T follicular helper cell (primary cell): ENCODE data around the gene ATP2A3.
A peak's percentile ranks its signal among the peaks of the same experiment; 100 is the strongest.

Experiments
- DNase-seq: peaks from one replicate; pipeline ENCODE4 v3.0.0-alpha.2; 2020; ENCODE audit warnings: low read depth
- total RNA-seq, 2 experiments: gene quantifications; one replicate each; lab custom pipeline; 2026; lab: John Stamatoyannopoulos, UW

The ATP2A3 gene
- 57.0 to 273 reads per million in 2 experiments for total RNA-seq

- DNase-seq, result peak; percentile 56
These were observed at the start of gene ATP2A3 for GRCh38 chr17:3964203-3965117. Gene ATP2A3 (minus strand): TSS chr17:3964437. CDS start chr17:3964291, 146 bp downstream.

- no peak for DNase-seq
These were observed 46.5 kb upstream of the ATP2A3 start for GRCh38 chr17:4010754-4011153.

GRCh38 chr17:4009186-4009785 is 45.0 kb upstream of the ATP2A3 start:
- no peak for DNase-seq

- no peak for DNase-seq
These were observed 44.4 kb upstream of the ATP2A3 start for GRCh38 chr17:4008441-4009185.

- no peak for DNase-seq
These were observed 43.8 kb upstream of the ATP2A3 start for GRCh38 chr17:4008082-4008435.

- no peak for DNase-seq
These were observed 43.3 kb upstream of the ATP2A3 start for GRCh38 chr17:4007346-4008081.

GRCh38 chr17:4006745-4007211 is 42.5 kb upstream of the ATP2A3 start:
- DNase-seq, result no peak

GRCh38 chr17:4006165-4006589 is 41.9 kb upstream of the ATP2A3 start:
- no peak for DNase-seq

GRCh38 chr17:4005296-4006164 is 41.3 kb upstream of the ATP2A3 start:
- no peak for DNase-seq

GRCh38 chr17:4004517-4005295 is 40.5 kb upstream of the ATP2A3 start:
- peak; percentile 44 for DNase-seq

- DNase-seq, result no peak
These were observed 39.5 kb upstream of the ATP2A3 start for GRCh38 chr17:4003501-4004421.

GRCh38 chr17:4003131-4003500 is 38.9 kb upstream of the ATP2A3 start:
- no peak for DNase-seq

- no peak for DNase-seq
These were observed 36.9 kb upstream of the ATP2A3 start for GRCh38 chr17:4001048-4001590.

- DNase-seq, result no peak
These were observed 34.2 kb upstream of the ATP2A3 start for GRCh38 chr17:3998436-3998835.

- no peak for DNase-seq
These were observed 30.8 kb upstream of the ATP2A3 start for GRCh38 chr17:3995067-3995466.

GRCh38 chr17:3994221-3994576 is 30.0 kb upstream of the ATP2A3 start:
- DNase-seq, result no peak

GRCh38 chr17:3993493-3994220 is 29.4 kb upstream of the ATP2A3 start:
- DNase-seq, result no peak

GRCh38 chr17:3992370-3992769 is 28.1 kb upstream of the ATP2A3 start:
- DNase-seq, result no peak
